ENCODE results near the gene TRAF4.

The TRAF4 gene

GRCh38 chr17:28748852-28749515 lies 5.2 kb downstream of the TRAF4 start:
- no peak overlapping the region for H3K4me3 ChIP-seq (ENCODE audit: low read depth, low read length)
- no peak for TF ChIP-seq CTCF (IDR thresholded peaks at IDR 0.05; ENCODE audit: low read depth, low read length)

DNA sequence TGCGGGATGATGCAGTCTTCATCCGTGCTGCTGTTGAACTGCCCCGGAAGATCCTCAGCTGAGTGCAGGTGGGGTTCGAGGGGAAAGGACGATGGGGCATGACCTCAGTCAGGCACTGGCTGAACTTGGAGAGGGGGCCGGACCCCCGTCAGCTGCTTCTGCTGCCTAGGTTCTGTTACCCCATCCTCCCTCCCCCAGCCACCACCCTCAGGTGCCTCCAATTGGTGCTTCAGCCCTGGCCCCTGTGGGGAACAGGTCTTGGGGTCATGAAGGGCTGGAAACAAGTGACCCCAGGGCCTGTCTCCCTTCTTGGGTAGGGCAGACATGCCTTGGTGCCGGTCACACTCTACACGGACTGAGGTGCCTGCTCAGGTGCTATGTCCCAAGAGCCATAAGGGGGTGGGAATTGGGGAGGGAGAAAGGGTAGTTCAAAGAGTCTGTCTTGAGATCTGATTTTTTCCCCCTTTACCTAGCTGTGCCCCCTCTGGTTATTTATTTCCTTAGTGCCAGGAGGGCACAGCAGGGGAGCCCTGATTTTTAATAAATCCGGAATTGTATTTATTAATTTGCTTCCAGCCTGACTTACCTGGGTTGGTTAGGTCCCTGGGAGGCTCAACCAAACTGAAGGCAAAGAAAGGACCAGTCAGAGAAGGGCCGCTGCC lies 5.8 kb downstream of the TRAF4 start:
- TF ChIP-seq CTCF (IDR thresholded peaks at IDR 0.05; ENCODE audit: low read depth, low read length), result no peak
- H3K4me3 ChIP-seq (ENCODE audit: low read depth, low read length), result no peak overlapping the region

GRCh38 chr17:28750178-28751047 lies 6.6 kb downstream of the TRAF4 start:
- no peak overlapping the region for H3K4me3 ChIP-seq (ENCODE audit: low read depth, low read length)
- peak; percentile 99 for TF ChIP-seq CTCF (IDR thresholded peaks at IDR 0.05; ENCODE audit: low read depth, low read length)

- TF ChIP-seq CTCF (IDR thresholded peaks at IDR 0.05; ENCODE audit: low read depth, low read length), result no peak
- H3K4me3 ChIP-seq (ENCODE audit: low read depth, low read length), result no peak overlapping the region
Measured at GRCh38 chr17:28751600-28752366, 8.0 kb downstream of the TRAF4 start.

DNA sequence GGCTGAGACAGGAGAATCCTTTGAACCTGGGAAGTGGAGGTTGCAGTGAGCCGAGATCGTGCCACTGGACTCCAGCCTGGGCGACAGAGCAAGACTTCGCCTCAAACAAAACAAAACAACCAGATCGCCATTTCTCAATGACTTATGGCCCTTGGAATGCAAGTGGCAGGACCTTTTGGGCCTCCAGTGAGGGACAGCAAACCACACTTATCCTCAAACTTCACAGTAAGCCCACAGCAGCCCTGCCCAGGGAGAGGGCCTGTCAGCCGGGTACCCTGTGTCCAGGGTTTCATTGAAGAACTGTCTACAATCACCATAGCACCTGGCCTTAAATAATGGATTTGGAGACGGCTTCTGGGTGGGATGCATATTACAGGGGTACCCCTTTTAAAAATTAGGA lies 11.7 kb downstream of the TRAF4 start:
- H3K4me3 ChIP-seq (ENCODE audit: low read depth, low read length), result no peak overlapping the region
- no peak for TF ChIP-seq CTCF (IDR thresholded peaks at IDR 0.05; ENCODE audit: low read depth, low read length)

DNA sequence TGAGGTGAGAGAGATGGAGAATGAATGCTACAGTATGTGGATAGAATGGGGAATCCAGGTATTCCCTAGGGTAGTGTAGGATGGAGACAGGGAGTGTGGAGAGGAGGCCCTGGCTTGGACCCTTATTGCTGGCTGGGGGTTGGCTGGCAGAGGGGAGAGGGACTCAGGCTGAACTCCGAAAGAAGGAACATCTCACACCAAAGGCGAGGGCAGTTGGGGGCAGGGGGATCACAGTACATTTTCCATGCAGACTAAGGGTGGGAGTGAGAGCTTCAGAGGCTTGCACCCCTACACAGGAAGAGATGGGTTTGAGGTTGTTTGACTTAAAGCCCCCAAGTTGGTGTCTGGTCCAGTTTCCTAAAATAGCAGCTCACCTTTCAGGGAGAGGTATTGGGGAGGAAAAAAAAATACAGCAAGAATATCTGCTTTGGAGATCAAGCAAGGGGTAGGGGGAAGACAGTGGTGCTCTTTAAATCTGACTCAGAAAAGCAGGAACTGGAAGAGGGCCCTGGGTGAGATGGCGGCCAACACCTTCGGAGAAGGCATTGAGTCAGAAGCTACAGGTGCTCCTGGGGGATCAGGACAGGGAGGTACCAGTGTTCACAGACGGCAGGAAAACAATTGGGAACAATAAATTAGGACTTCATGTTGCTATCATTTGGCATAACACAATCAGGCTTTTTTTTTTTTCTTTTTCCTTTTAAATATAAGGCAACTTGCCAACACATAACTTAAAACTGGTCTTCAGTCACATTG lies 12.4 kb downstream of the TRAF4 start:
- no peak overlapping the region for H3K4me3 ChIP-seq (ENCODE audit: low read depth, low read length)
- TF ChIP-seq CTCF (IDR thresholded peaks at IDR 0.05; ENCODE audit: low read depth, low read length), result no peak
